ENCODE data around the gene CNOT4.

CNOT4 gene, protein sequence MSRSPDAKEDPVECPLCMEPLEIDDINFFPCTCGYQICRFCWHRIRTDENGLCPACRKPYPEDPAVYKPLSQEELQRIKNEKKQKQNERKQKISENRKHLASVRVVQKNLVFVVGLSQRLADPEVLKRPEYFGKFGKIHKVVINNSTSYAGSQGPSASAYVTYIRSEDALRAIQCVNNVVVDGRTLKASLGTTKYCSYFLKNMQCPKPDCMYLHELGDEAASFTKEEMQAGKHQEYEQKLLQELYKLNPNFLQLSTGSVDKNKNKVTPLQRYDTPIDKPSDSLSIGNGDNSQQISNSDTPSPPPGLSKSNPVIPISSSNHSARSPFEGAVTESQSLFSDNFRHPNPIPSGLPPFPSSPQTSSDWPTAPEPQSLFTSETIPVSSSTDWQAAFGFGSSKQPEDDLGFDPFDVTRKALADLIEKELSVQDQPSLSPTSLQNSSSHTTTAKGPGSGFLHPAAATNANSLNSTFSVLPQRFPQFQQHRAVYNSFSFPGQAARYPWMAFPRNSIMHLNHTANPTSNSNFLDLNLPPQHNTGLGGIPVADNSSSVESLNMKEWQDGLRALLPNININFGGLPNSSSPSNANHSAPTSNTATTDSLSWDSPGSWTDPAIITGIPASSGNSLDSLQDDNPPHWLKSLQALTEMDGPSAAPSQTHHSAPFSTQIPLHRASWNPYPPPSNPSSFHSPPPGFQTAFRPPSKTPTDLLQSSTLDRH

DNA sequence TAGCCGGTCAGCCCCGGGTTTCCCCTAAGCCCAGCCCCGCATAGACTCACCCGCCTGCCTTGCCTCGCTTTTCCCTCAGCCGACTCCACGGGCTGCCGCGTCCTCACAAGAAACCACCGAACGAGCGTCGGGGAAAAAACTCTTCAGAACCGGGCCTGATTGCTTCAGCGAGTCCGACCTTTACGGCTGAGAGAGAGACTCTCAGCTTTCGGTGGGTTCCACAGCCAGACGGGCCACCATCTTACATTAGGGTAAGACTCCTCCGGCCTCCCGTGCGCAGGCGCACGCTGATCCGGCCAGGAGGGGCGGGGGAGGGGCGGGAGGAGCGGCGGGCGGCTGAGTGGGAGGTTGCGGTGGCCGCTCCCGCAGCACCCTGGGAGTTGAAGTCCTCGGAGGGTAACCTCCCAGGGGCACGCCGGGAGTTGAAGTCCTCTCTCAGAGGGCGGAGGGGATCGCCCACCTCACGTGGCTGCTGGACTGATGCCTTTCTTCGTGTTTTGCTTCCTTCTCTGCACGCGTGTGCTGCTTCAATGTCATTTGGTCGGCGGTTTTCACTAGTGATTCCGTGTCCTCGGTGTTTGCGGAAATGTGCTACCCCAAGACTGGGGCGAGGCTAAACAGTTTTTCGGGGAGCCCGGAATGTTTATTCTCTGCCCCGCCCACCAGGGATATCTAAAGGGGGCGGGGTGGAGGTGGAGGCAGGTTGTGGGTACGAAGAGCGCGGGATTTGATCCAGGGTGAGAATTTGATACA, at the start of gene CNOT4:
Gene CNOT4 (minus strand): TSS at position 264 of the 753 bp plus-strand sequence. CDS start 71,771 bp downstream, outside the sequence.
- DNase-seq (ENCODE audit: low read depth in 2 of 2): peak; percentile 96 to 98

GRCh38 chr7:135558881-135559280, 49.0 kb upstream of the CNOT4 start:
- DNase-seq (ENCODE audit: low read depth in 2 of 2): no peak

- peak; percentile 27 to 49 for DNase-seq (ENCODE audit: low read depth in 2 of 2)
Measured at GRCh38 chr7:135558337-135558767, 48.5 kb upstream of the CNOT4 start.

- peak; percentile 41 to 60 for DNase-seq (ENCODE audit: low read depth in 2 of 2)
Measured at GRCh38 chr7:135557455-135558336, 47.8 kb upstream of the CNOT4 start, which contains the start of gene NUP205. NUP205 (plus strand) TSS chr7:135557917; CDS start chr7:135557945, 28 bp downstream.

DNA sequence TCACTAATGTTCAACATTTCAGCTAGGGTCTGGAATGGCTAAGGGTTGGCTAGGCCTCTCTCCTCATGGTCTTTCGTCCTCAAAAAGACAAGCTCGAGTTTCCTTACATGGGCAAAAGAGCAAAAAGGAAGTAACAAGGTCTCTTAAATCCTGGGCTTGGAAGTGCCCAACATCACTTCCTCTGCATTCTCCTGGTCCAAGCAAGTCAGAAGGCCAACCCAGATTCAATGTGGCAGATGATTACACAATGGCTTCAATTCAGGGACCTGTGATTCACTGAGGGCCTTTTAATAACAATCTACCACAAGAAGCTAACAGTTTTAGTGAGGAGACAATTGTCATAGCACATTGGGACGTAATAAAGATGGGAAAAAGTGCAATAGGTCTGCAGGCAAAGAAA, 43.4 kb upstream of the CNOT4 start:
- DNase-seq (ENCODE audit: low read depth in 2 of 2): no peak

DNA sequence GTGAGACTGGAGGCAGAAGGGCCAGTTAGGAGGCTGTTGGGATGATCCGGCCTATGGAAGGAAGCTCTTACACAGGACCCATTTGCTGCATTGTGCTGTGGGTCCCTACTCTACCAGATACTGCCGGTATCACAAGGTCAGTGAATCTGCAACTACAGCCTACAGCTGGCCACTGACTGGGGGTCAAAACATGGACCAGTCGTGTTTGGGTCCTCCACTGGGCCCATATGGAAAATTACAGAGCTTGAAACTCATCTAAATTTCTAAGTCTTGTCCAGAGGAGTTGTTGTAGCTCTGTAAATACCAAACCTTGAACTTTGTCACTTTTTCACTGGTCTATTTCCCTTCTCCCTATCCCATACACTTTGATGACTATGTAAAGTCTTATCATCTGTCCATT, 42.2 kb upstream of the CNOT4 start:
- DNase-seq (ENCODE audit: low read depth in 2 of 2): no peak

- DNase-seq (ENCODE audit: low read depth in 2 of 2): no peak
Measured at GRCh38 chr7:135550196-135550595, 40.3 kb upstream of the CNOT4 start.

- DNase-seq (ENCODE audit: low read depth in 2 of 2): no peak
Measured at GRCh38 chr7:135541029-135541428, 31.1 kb upstream of the CNOT4 start.

DNA sequence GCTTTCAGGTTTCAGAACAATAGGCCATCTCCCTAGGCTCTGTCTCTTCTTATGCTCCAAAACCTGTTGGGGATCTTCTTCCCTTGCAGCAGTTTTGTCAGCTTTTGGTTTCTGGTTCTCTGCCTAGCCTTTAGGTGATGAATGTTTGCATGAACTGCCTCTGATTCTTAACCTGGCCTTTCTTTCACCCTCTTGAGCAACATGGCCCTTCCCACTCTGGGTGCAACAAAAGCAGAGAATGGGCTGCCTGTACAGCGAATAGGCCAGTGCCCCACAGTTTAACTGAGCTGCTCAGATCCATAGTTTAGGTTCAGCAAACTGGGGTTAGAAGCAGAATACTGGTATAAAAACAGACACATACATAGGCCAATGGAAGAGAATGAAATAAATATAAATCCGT, 29.7 kb upstream of the CNOT4 start:
- no peak for DNase-seq (ENCODE audit: low read depth in 2 of 2)

GRCh38 chr7:135538376-135538775, 28.5 kb upstream of the CNOT4 start:
- DNase-seq (ENCODE audit: low read depth in 2 of 2): no peak

- no peak for DNase-seq (ENCODE audit: low read depth in 2 of 2)
Measured at GRCh38 chr7:135537905-135538304, 28.0 kb upstream of the CNOT4 start.

DNA sequence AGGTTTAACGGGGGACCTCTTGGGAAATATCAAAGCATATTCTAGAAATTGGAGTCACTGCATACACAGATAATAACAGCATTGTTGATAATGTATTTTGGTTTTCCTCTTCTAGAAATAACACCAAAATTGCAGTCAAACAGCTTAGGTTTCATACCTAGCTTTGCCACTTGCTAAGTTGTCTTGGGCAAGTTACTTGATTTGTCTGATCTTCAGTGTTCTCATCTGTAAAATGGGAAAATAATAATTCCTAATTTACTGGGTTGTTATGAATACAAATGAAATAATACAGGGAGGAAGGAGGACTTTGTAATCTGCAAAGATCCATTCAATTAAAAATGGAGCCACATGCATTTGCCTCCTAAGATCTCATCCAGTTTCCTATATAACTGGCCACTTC, 27.6 kb upstream of the CNOT4 start:
- DNase-seq (ENCODE audit: low read depth in 2 of 2): no peak

GRCh38 chr7:135536150-135536549, 26.2 kb upstream of the CNOT4 start:
- no peak for DNase-seq (ENCODE audit: low read depth in 2 of 2)

GRCh38 chr7:135527025-135527424, 17.1 kb upstream of the CNOT4 start:
- no peak for DNase-seq (ENCODE audit: low read depth in 2 of 2)

DNA sequence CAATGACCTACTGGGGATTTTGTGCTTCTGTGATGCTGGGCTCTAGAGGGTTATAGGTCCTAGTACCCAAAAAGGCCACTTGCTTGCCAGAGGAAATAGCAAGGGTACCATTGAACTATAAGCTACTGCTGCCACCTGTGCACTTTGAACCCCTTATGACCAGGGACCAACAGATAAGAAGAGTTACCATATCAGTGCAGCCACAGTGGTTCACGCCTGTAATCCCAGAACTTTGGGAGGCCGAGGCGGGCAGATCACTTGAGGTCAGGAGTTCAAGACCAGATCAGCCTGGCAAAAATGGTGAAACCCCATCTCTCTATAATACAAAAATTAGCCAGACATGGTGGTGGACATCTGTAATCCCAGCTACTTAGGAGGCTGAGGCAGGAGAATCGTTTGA, 15.5 kb upstream of the CNOT4 start:
- DNase-seq (ENCODE audit: low read depth in 2 of 2): no peak

DNA sequence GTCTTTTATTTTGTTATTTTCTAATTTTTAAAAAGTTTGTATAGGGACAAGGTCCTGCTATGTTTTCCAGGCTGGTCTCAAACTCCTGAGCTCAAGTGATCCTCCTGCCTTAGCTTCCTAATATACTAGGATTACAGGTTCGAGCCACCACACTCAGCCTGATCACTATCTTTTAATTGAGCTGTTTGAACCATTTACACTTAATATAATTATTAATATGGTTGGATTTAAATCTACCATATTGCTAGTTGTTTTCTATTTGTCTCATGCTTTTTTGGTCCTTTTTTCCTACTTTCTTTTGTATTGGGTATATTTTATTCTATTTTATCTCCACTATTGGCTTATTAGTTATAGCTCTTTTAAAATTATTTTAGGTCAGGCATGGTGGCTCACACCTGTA, 13.2 kb upstream of the CNOT4 start:
- no peak for DNase-seq (ENCODE audit: low read depth in 2 of 2)

DNA sequence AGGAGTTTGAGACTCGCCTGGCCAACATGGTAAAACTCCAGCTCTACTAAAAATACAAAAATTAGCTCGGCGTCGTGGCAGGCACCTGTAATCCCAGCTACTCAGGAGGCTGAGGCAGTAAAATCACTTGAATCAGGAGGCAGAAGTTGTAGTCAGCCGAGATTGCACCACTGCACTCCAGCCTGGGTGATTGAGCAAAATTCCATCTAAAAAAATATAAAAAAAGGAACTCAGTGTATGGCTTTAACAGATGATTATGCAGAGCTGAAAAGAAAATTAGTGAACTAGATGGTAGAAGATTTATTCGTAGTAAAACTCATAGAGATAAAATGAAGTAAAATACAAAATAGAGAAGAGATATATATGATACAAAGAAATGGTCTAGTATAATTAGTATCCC, 12.6 kb upstream of the CNOT4 start:
- no peak for DNase-seq (ENCODE audit: low read depth in 2 of 2)

GRCh38 chr7:135519871-135520270, 10.0 kb upstream of the CNOT4 start:
- no peak for DNase-seq (ENCODE audit: low read depth in 2 of 2)

- DNase-seq (ENCODE audit: low read depth in 2 of 2): no peak
Measured at GRCh38 chr7:135519233-135519688, 9.4 kb upstream of the CNOT4 start.

DNA sequence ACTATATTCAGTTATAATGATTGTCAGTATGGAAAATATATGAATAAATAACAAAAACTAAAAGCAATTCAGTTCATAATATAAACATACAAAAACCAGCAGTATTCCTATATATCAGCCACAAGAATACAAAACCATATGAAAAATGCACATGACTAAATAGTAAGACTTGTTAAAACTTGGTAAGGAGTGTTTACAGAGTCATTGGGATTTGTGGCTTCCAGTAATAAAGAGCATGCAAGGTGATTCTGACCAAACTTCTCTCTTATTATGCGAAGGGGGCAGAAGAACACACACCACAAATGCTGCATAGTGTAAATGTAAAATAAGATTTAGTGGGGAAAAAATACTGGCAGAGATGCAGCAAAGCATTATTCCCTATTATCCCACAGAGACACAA, 8.8 kb upstream of the CNOT4 start:
- no peak for DNase-seq (ENCODE audit: low read depth in 2 of 2)

- DNase-seq (ENCODE audit: low read depth in 2 of 2): no peak
Measured at GRCh38 chr7:135517060-135517459, 7.2 kb upstream of the CNOT4 start.
